GM23338 (cell line): ENCODE data around the gene ZNF580. TPM values are rescaled to one million over a fixed set of nuclear protein-coding genes. Genes with fewer than 3 reads are reported as not detected.
A peak's percentile ranks its signal among the peaks of the same experiment; 100 is the strongest.

ENCODE experiments used
- ATAC-seq: fragments of 200-7000 bp; cut with Tn5 transposase; 3 replicates; pipeline ENCODE4 v1.9.1; 2020
- DNase-seq: peaks from one replicate; pipeline ENCODE4 v3.0.0-alpha.2; 2015; ENCODE audit warnings: low spot score
- H2AFZ ChIP-seq: fragments of 200-600 bp; sonication (generic); 2 replicates; pipeline ENCODE4 v1.8.0; 2016; ENCODE audit warnings: antibody characterized with exemption, mild to moderate bottlenecking, moderate library complexity
- H3F3A ChIP-seq: fragments of 200-600 bp; sonication (generic); replicated peaks from 2 replicates; pipeline ENCODE4 v1.8.0; 2017; ENCODE audit warnings: antibody characterized with exemption, mixed run types, low read depth
- H3K27ac ChIP-seq: fragments of 200-600 bp; sonication (generic); 2 replicates; pipeline ENCODE4 v1.6.1; 2016; ENCODE audit warnings: low read depth
- H3K27me3 ChIP-seq: fragments of 200-600 bp; sonication (generic); 2 replicates; pipeline ENCODE4 v1.8.0; 2016; ENCODE audit warnings: mild to moderate bottlenecking, mixed run types, moderate library complexity; ENCODE audit not compliant: insufficient read depth
- H3K36me3 ChIP-seq: fragments of 200-600 bp; sonication (generic); 2 replicates; pipeline ENCODE4 v1.8.0; 2016; ENCODE audit warnings: mild to moderate bottlenecking; ENCODE audit not compliant: insufficient read depth
- H3K4me1 ChIP-seq: fragments of 200-600 bp; sonication (generic); 2 replicates; pipeline ENCODE4 v1.8.0; 2016; ENCODE audit warnings: mild to moderate bottlenecking, moderate library complexity; ENCODE audit not compliant: insufficient read depth
- H3K4me2 ChIP-seq: fragments of 200-600 bp; sonication (generic); 2 replicates; pipeline ENCODE4 v1.7.1; 2017; ENCODE audit warnings: mixed run types
- H3K4me3 ChIP-seq: fragments of 200-600 bp; sonication (generic); 2 replicates; pipeline ENCODE4 v1.6.1; 2016; ENCODE audit warnings: mixed run types
- H3K79me2 ChIP-seq: fragments of 200-600 bp; sonication (generic); replicated peaks from 2 replicates; pipeline ENCODE4 v1.8.0; 2017; ENCODE audit warnings: mild to moderate bottlenecking; ENCODE audit not compliant: insufficient read depth
- H3K9me2 ChIP-seq: fragments of 200-600 bp; sonication (generic); 2 replicates; pipeline ENCODE4 v1.8.0; 2017; ENCODE audit not compliant: insufficient read depth
- H4K20me1 ChIP-seq: fragments of 200-600 bp; sonication (generic); replicated peaks from 2 replicates; pipeline ENCODE4 v1.8.0; 2017; ENCODE audit warnings: mild to moderate bottlenecking; ENCODE audit not compliant: insufficient read depth
- H3K27ac Mint-ChIP-seq: 2 replicates; pipeline ENCODE4 v1.8.0; 2020; ENCODE audit warnings: inconsistent platforms, mild to moderate bottlenecking, moderate library complexity, mixed read lengths
- H3K27me3 Mint-ChIP-seq: 3 replicates; pipeline ENCODE4 v1.8.0; 2022; ENCODE audit warnings: low read depth, mild to moderate bottlenecking, moderate library complexity, mixed read lengths, inconsistent platforms; ENCODE audit not compliant: insufficient read depth, poor library complexity
- H3K36me3 Mint-ChIP-seq: 3 replicates; pipeline ENCODE4 v1.8.0; 2021; ENCODE audit warnings: low read depth, mild to moderate bottlenecking, inconsistent platforms, moderate library complexity, mixed read lengths
- H3K4me1 Mint-ChIP-seq: 3 replicates; pipeline ENCODE4 v1.8.0; 2020; ENCODE audit warnings: mild to moderate bottlenecking, inconsistent platforms, mixed read lengths
- H3K4me3 Mint-ChIP-seq: 3 replicates; pipeline ENCODE4 v1.8.0; 2021; ENCODE audit warnings: moderate library complexity, mild to moderate bottlenecking, inconsistent platforms, mixed read lengths
- H3K9me3 Mint-ChIP-seq: 3 replicates; pipeline ENCODE4 v1.8.0; 2020; ENCODE audit warnings: moderate library complexity, mild to moderate bottlenecking, inconsistent platforms, mixed read lengths
- CREB1 ChIP-seq: fragments of 250-450 bp; sonication (Bioruptor Pico); IDR thresholded peaks from 2 replicates; pipeline ENCODE4 v1.5.0; 2020; ENCODE audit warnings: low read depth, mild to moderate bottlenecking, moderate library complexity
- POLR2AphosphoS5 ChIP-seq: IDR thresholded peaks from 2 replicates; pipeline ENCODE4 v1.6.1; 2016; ENCODE audit warnings: antibody characterized with exemption, low read depth
- REST ChIP-seq: IDR thresholded peaks from one replicate; pipeline ENCODE4 v1.6.1; 2018; ENCODE audit warnings: antibody characterized with exemption; ENCODE audit not compliant: unreplicated experiment
- STAT1 ChIP-seq: IDR thresholded peaks from one replicate; pipeline ENCODE4 v1.6.1; 2016; ENCODE audit warnings: antibody characterized with exemption; ENCODE audit not compliant: unreplicated experiment
- ZNF114 ChIP-seq: fragments of 250-450 bp; sonication (Bioruptor Pico); IDR thresholded peaks from 2 replicates; pipeline ENCODE4 v1.5.0; 2020; ENCODE audit warnings: mild to moderate bottlenecking, moderate library complexity
- ZNF331 ChIP-seq: fragments of 250-450 bp; sonication (Bioruptor Pico); IDR thresholded peaks from 2 replicates; pipeline ENCODE4 v1.5.0; 2020; ENCODE audit warnings: low read depth, mild to moderate bottlenecking, moderate library complexity
- ZNF462 ChIP-seq: fragments of 250-450 bp; sonication (Bioruptor Pico); IDR thresholded peaks from 2 replicates; pipeline ENCODE4 v1.5.0; 2020; ENCODE audit warnings: mild to moderate bottlenecking, moderate library complexity
- polyA plus RNA-seq: library from polyadenylated mRNA; unstranded; fragments of >200 nt; fragmentation: Nextera tagmentation; extraction: Ambion mirVana; gene quantifications from 2 replicates; pipeline ENCODE4 v1.2.1, GENCODE V29; 2016
- total RNA-seq: library from RNA; depleted of rRNA; stranded (reverse); fragments of >200 nt; shearing (Covaris generic); gene quantifications from 2 replicates; pipeline ENCODE4 v1.2.3, GENCODE V29; 2014
- TF ChIP-seq, protein P1 (sequence below), 2 experiments: fragments of 200-600 bp in 1 of 2; sonication (generic) in 1 of 2; conservative IDR thresholded peaks; 2 replicates each; pipeline versions ENCODE4 v1.5.1 to v1.6.1; 2016 to 2017; ENCODE audit warnings: antibody characterized with exemption in 2 of 2, low read depth in 2 of 2, mild to moderate bottlenecking in 2 of 2, moderate library complexity in 1 of 2

ZNF580 gene
- total and polyA plus RNA-seq, 2 experiments from 2014 or later = 18.7 to 23.6 TPM

DNA sequence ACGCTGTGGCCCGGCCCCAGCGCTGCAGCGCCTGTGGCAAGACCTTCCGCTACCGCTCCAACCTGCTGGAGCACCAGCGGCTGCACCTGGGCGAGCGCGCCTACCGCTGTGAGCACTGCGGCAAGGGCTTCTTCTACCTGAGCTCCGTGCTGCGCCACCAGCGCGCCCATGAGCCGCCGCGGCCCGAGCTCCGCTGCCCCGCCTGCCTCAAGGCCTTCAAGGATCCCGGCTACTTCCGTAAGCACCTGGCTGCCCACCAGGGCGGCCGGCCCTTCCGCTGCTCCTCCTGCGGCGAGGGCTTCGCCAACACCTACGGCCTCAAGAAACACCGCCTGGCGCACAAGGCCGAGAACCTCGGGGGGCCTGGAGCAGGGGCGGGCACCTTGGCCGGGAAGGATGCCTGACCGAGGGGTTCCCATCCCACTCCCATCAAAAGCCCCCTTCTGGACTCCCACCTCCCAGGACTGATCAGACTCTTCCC lies 24.4 kb upstream of the ZNF580 start (continued):
- TF ChIP-seq REST (no peak), STAT1 (no peak)

GRCh38 chr19:55617426-55617825 lies 23.4 kb upstream of the ZNF580 start:
- H3K4me3 Mint-ChIP-seq = no peak overlapping the region; the same call in 2 of the 3 replicates
- H2AFZ ChIP-seq = no peak overlapping the region
- H3K36me3 ChIP-seq = no peaks in the 10 kb centered on the region
- H3K9me3 Mint-ChIP-seq = peaks cover 5% of the 10 kb centered on the region
- DNase-seq (peak; percentile 1), ATAC-seq (no peak)
- no peaks in the 10 kb centered on the region for H3K9me2 ChIP-seq
- 0 out of 2 replicates have a peak, but pooled peaks cover 2% of the 10 kb centered on the region for H3K79me2 ChIP-seq
- H3K27ac Mint-ChIP-seq = no peak overlapping the region
- peaks cover 49% of the 10 kb centered on the region for H3K36me3 Mint-ChIP-seq
- H3K4me2 ChIP-seq = no peak overlapping the region
- H3K27me3 ChIP-seq = no peaks in the 10 kb centered on the region
- 0 out of 3 replicates have a peak, but pooled peaks cover 2% of the 10 kb centered on the region for H3K4me1 Mint-ChIP-seq
- H3F3A ChIP-seq = peaks cover 3% of the 10 kb centered on the region; the same call in 1 of the 2 replicates
- no peaks in the 10 kb centered on the region for H3K4me1 ChIP-seq
- peaks cover 6% of the 10 kb centered on the region for H4K20me1 ChIP-seq
- H3K27me3 Mint-ChIP-seq = peaks cover 24% of the 10 kb centered on the region
- H3K4me3 ChIP-seq = no peak overlapping the region
- no peak overlapping the region for H3K27ac ChIP-seq
- TF ChIP-seq CREB1 (CRISPR knock-in tag) (no peak), ZNF462 (no peak), POLR2AphosphoS5 (no peak), ZNF331 (CRISPR knock-in tag) (no peak), STAT1 (no peak), REST (no peak), ZNF114 (CRISPR knock-in tag) (no peak)
- TF ChIP-seq, protein P1, sequence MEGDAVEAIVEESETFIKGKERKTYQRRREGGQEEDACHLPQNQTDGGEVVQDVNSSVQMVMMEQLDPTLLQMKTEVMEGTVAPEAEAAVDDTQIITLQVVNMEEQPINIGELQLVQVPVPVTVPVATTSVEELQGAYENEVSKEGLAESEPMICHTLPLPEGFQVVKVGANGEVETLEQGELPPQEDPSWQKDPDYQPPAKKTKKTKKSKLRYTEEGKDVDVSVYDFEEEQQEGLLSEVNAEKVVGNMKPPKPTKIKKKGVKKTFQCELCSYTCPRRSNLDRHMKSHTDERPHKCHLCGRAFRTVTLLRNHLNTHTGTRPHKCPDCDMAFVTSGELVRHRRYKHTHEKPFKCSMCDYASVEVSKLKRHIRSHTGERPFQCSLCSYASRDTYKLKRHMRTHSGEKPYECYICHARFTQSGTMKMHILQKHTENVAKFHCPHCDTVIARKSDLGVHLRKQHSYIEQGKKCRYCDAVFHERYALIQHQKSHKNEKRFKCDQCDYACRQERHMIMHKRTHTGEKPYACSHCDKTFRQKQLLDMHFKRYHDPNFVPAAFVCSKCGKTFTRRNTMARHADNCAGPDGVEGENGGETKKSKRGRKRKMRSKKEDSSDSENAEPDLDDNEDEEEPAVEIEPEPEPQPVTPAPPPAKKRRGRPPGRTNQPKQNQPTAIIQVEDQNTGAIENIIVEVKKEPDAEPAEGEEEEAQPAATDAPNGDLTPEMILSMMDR (conservative IDR thresholded peaks at IDR 0.05; ENCODE audit: low read depth in 2 of 2) = no peak
